ENCODE results near the gene NKTR.

Gene NKTR

DNA sequence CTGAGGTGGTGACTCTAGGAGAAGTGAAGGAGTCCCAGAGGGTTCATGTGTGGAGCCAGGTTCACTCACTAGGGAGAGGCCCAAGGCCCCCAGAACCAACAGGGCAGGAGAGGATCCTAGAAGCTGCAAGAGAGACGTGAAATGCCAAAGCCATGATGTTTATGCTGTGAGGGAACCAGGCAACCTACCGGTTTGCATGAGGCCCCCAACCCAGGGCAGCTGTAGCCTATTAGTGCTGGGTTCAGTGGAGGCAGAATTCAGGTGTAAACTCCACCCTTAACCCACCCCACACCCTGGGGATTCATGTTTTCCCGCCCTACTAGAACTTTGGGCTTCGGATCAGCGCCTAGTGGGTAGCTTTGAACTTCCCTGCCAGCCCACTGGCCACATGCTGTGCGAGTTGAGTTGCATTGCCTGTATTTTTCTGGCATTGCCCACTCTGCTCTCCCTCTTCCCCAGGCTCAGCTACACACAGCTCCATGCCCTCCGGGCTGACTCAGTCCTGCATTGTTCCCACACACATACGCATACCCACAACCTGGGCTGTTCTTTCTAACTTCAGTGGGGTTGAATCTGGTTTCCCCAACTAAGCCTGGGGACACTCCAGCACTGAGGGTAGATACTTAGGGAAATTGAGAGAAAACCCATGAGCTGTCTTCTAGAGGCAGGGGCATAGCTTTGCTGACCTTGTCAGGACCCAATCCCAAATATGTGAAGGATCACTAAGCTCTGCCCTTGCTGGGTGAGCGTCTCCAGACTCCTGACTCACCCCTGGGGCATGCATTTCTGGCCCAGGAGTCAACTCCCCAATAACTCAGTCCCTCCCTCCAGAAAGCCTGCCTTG lies 51.0 kb downstream of the NKTR start:
- DNase-seq, result no peak

DNA sequence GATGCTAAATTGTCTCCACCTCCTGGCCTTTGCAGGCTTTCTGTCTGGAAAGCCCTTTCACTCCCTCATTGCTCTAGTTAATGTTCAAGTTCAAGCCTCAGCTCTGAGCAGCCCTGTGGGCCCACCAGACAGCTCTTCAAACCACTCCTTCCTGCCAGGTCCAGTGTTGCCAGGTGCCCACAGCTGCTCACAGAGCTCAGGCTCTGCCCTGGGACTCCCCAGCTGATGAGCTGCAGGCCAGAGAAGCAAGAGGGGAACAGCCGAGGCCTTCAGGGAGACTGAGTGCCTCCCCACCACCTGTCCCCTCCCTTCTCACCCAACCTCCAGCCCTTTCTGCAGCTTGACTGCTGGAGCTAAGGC lies 51.7 kb downstream of the NKTR start:
- no peak for DNase-seq

DNA sequence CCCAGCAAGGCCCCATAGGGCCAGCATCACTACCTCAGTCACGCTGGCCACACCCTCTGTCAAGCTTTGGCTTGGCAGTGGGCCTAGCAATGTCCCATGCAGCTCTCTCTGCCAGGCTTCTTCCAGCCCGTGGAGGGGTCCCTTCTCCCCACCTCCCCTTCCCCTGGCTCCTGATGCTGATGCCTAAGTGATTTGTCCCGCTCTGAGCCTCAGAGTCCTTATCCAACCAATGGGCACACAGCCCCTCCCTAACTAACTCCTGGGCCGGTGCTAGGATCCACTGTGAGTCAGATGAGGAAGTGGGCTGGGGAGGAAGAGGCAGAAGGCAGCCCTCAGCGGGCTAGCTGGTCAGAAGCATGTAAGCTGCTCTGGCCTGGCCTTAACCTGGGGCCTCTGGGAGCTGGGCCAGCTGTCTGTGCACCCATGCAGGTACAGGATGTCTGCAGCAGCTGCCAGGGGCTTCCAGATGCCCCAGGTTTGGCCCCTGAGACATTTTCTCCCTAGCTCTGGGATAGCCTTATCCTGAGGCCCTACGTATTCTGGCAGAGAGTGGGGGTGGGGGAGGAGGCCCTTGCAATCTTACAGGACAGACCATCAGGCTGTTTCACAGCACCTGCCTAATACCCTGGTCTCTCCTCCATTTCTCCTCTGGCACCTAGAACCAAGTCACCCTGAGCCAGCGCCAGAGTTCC lies 52.3 kb downstream of the NKTR start:
- no peak for DNase-seq

DNA sequence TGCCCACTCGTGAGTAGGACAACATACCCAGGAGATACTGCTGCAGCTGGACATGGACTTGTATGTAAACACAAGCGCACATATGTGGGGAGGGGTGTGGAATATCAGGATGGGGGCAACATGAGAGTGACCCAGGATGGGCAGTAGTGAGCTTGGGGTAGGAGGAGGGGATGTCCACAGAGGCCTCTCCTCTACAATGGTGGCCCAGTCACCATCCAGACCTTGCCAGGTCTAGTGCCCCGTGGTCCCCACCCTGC lies 52.7 kb downstream of the NKTR start:
- DNase-seq, result no peak

DNA sequence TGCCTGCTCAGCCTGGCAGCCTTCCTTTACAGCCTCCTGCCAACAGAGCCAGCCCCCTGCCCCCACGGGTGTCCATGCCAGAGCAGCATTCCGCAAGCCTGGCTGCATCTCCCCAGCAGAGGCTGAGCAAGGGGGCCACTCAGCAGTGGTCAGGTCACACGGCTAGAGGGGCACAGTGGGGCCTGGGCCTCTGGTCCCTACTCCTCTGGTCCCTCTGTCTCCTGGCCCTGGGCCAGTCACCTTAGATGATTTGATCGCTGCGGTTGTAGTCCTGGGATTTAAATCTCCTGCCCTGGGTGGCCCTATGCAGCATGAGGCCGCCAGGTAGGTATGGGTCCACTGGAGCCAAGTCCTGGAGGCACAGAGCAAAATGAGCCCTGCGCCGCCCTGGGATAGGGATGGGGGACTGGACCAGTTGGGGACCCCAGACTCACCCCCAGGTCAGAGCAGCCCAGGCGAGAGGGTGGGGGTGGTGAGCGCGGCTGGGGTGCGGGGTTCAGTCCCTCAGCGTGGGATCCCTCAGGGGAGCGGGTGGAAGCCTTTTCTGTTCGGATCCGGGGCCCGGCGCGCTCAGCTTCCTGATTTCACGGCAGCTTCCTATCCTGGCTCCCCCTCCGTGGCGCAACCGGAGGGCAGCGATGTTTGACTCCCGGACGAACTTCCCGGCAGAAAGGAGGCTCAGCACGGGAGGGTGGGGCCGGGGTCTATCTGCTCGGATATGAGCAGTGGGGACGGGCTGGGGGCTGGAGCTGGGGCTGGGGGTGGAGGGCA lies 53.3 kb downstream of the NKTR start, which contains the start of gene ZBTB47:
ZBTB47 (plus strand) TSS at position 138 of the 771 bp plus-strand sequence. CDS start 4,659 bp downstream, outside the sequence.
- no peak for DNase-seq

DNA sequence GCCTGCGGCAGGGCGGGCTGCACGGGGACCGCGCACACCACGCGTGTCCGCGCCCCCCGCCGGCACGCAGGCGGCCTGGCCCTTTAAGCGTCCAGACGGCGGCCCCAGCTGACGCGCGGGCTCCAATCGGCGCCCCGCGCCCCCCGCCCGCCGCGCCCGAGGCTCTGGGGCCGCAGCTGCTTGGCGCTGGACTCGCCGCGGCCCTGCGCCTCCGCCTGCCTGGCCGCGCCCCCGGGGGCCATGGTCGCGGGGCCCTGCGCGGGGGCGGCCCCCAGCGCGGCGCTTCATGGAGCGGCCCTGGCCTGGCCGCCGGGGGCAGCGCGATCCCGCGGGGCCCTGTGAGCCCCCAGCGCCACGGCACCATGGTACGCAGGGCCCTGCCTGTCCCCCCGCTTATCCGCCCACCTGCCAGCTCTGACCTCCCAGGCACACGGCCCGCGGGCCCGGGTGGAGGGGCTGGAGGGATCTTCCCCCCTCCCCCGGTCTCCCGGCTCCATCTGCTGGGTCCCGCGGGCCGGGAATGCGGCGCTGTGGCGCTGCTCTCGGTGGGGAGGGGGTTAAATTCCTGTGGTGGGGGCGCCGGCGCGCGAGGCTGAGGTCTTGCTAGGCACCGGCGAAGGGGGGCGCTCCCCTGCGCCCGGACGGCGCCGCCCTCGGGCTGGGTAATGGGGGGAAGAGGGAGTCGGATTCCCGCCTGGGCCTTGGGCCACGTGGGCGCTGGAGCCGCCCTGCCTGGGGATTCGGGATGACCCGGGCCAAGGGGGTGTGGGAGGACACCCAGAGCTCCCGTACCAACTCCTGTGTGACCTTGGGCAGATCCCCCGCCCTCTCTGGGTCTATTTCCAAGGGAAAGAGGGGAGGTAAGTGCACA lies 54.1 kb downstream of the NKTR start:
- DNase-seq, result no peak

DNA sequence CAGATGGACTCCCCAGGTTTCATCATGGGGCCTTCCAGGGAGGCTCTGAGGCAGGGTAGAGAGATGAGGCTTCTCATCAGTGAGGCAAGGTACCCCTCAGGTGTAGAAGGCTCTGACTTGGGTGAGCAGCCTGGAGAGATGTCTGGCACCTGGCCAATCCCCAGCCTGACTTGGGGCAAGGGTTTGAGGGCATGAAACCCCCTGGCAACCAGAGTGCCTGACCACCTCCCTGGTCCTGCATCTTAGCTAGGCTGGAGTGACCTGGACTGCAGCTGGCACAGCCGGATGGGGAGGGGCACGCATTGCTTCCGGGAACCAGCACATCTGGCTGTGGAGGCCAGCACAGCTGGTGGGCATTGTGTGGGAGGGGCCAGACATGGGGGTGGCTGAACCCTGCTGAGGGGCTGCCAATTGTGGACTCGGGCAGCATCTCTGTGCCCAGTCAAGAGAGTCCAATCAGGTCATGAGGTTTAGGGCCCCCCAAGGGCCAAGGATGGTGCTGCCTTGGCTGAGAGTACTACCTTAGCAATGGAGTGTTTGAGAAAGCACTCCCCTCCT lies 54.9 kb downstream of the NKTR start:
- no peak for DNase-seq

DNA sequence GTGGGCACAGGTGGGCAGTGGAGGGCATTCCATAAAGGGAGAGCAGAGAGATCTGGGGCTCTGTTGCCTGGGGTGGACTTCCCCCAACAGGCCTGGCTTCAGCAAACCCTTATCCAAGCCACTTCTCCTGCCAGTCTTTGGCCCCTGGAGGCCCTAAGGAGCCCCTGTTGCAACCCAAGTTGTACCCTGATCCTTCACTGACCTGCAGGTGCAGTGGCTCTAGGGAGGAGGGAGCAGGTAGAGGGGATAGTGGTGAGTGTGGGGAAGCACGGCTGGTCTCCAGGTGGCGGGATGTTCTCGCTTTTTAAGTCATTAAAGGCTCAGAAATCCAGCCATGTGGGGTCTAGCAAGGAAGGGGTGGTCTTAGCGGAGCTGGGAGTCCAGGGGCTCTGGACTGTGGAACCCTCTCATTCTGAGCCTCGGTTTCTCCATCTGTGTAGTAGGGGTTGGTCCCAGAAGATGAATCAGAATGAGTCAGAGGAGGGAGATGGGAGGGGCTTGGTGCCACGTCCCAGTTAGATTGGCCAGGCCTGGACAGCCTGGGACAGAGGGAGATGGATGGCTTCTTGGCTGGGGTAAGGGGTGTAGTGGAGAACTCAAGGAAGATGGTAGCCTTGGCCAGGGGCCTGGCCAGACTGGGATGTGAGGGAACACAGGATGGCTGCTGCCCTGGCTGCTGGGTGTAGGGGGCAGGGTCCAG lies 55.6 kb downstream of the NKTR start:
- no peak for DNase-seq

DNA sequence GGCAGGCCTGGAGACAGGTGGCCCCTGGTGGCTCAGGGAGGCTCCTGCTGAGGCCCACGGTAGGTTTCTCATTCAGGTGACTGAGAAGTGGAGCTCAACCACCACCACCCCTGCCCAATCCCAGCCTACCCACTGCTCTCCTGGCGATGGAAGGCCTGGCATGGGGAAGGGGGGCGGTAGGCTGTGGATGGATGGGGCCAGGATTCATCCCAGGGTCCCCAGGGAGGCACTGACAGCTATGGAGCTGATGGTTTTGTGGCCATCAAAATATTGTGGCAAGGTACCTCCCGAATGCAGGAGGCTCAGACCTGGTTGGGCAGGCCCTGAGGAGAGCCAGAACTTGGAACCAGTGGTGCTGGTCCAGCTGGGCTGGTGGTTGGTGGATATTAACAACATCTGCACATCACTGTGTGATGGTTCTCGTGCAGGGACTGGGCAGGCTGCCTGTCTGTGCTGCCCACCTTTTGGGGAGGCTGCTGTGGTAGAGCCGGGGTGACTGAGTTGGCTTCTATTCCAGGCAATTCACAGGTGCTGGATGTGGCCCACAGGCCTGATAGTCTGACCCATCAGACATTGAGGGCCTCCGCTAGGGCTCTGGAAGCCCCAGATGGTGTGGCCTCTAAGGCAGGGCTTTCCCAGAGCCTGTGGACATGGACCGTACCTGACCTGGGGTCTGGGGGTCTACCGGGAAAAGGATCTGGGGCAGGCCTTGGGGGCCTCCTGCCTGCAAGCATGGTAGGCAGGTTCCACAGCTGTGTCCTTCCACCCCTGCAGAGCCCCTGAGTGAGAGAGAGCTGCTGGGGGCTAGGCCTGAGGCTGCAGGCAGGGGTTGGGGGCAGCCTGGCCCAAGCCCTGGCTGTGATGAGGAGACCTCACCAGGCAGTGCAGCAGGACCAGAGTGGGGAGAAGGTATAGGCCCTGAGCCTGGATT lies 56.5 kb downstream of the NKTR start:
- no peak for DNase-seq

DNA sequence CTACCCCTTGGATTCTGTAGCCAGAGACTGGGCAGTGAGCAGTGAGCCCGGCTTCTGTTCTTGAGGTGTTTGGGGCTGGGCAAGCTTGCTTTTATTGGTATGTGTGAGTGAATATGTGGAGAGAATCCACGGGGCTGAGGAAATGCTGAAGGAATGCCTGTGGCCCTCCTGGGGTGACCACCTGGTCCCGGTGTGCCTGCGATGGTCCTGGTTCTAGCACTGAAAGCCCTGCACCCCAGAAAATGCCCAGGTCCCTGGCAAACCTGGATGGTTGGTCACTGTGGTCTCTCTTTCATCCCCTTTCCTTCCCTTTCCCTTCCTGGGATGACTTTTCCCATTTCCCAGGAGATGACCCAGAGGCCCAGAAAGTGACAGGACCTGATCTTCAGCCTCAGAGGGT lies 57.2 kb downstream of the NKTR start:
- DNase-seq, result no peak

DNA sequence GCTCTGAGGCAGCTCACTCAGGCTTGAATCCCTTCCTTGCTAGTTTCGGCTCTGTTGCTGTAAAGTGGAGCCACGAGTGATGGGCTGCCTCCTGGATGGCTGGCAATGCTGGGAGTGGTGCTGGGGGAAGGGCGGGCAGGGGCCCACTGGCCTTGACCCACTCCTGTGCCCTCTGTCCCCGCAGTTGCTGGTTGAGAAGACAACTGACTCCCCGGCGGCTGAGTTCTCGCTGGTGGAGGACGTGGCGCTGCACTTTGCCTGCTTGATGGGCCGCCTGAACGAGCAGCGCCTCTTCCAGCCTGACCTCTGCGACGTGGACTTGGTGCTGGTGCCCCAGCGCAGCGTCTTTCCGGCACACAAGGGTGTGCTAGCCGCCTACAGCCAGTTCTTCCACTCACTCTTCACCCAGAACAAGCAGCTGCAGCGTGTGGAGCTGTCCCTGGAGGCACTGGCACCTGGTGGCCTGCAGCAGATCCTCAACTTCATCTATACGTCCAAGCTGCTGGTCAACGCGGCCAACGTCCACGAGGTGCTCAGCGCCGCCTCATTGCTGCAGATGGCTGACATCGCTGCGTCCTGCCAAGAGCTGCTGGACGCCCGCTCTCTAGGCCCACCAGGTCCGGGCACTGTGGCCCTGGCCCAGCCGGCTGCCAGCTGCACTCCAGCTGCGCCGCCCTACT lies 57.7 kb downstream of the NKTR start:
- DNase-seq, result no peak

DNA sequence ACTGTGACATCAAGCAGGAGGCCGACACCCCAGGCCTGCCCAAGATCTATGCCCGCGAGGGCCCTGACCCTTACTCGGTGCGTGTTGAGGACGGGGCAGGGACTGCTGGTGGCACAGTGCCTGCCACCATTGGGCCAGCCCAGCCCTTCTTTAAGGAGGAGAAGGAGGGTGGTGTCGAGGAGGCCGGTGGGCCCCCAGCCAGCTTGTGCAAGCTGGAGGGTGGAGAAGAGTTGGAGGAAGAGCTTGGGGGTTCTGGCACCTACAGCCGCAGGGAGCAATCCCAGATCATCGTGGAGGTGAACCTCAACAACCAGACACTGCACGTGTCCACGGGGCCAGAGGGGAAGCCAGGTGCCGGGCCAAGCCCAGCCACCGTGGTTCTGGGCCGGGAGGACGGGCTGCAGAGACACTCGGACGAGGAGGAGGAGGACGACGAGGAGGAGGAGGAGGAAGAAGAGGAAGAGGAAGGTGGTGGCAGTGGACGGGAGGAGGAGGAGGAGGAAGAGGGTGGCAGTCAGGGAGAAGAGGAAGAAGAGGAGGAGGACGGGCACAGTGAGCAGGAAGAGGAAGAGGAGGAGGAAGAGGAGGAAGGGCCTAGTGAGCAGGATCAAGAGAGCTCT lies 58.4 kb downstream of the NKTR start:
- no peak for DNase-seq

DNA sequence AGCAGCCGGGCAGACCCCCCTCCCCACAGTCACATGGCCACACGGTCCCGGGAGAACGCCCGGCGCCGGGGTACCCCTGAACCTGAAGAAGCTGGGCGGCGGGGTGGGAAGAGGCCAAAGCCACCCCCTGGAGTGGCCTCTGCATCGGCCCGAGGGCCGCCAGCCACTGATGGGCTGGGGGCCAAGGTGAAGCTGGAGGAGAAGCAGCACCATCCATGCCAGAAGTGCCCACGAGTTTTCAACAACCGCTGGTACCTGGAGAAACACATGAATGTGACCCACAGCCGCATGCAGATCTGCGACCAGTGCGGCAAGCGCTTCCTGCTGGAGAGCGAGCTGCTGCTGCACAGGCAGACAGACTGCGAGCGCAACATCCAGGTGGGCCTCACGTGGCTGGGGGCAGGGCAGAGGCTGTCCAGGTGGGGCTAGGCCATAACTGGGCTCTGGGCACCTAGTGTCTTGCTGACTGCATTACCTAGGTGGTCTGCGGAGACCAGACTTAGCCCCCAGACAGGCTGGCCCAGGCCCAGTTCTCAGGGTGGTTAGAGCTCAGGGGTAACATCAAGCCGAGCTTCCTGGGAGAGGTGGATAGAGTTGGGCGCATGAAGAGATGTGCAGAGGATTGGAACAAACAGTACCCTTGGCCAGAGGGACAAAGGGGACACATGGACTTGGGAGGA lies 59.1 kb downstream of the NKTR start:
- no peak for DNase-seq

DNA sequence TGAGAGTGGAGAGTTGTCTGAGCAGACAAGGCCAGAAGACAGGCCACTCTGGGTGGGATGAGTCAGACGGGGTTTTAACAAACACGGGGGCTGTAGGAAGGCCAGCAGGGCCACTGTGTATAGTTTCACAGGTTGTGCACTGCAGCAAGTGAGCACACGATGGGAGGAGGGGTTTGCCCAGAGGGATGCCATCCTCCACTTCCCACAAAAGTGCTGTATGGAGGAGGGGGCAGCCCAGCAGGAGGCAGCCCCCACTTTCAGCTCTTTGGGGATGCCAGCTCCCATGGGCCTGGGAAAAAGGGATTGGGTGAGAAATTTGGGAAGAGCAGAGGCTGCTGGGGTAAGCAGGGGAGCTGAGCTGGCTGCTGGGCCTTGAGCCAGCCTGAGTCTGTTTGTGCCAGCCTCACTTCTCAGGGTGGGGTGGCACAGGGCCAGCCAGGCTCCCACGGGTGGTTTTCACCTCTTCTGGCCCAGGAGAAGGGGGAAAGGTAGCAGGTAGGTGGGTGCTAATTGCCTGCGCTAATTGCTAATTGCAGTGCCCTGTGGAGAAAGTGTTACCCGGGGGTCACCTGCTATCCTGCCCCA lies 59.7 kb downstream of the NKTR start:
- DNase-seq, result no peak

DNA sequence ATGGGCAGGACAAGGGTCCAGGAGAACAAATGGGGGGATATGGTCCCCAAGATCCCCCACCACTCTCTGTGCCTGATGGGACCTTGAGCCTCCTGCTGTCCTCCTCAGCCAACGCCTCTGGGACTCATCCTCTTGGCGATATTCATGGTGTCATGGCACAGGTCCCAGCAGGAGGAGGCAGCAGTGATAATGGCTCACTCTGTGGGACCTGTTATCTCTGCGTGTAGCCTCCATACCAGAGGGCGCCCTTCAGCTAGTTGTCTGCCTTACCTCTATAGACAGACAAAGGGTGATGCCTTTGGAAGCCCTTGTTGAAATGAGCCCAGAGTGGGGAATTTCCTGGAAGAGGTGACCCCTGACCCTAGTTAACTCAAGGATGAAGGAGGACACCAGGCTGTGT lies 60.4 kb downstream of the NKTR start:
- DNase-seq, result no peak

DNA sequence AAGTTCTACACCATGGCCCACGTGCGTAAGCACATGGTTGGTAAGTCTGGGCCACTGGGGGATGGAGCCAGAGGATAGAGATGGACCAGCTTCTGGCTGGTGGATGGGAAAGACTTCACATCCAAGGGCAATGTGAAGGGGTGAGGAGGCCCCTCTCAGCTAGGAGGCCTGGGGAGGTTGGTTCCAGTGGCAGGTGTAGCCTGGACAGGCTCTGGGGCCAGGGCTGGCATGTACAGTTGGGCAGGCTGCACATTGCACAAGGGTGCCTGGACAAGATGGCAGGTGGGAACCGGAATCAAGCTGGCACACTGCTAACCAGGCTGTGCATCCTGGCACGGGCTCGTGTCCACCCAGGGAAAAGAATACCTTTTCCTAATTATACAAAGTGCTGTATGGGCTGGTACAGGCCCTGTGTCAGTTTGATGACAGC lies 61.1 kb downstream of the NKTR start:
- no peak for DNase-seq

DNA sequence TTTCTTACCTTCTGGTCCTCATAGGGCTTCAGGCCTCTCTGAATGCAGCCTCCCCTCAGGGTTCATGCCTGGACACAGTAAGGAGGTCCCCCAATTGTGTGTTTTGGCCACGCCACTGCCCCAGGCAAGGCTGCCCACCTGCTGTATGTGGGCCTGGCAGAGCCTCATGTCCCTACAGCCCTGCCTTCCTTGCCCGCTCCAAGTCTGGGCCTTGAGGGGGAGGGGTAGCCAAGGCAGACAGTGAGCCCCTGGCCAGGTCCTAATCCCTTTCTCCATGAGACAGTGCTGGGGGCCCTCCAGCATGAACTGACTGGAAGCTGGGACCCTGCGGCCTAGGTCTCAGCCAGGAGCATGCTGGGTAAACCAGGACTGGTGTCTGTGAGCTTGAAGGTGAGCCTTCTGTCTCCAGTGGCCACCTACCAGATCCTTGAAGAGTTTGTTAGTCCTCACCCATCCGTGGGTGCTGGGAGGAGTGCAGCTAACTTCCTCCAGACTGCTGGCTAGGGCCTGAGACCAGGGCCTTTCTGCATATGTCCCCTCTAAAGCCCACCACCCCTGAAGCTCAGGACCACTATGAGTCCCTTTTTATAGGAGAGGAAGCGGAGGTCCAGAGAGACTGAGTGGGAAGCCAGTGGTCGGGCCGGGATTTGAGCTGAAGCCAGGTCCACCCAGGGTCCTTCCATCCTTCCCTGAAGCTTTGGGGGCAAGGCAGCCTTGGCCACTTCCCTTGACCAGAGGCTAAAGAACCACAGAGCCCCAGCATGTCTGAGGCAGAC lies 61.7 kb downstream of the NKTR start:
- no peak for DNase-seq
